ENCODE results near the gene ZBTB47. TPM values are rescaled to one million over a fixed set of nuclear protein-coding genes. Genes with fewer than 3 reads are reported as not detected.

The ZBTB47 gene
- total and polyA plus RNA-seq, 8 donors: 10.1 to 40.3 (median 23.4) TPM

- H3K36me3 ChIP-seq: no peaks in the 10 kb centered on the region
- intact Hi-C loops (cut with DNase I; ENCODE audit: low total_unique reads): no loop called here
- no peaks in the 10 kb centered on the region for H3K9me3 ChIP-seq
- H3K4me3 ChIP-seq: no peak overlapping the region
- H3K4me1 ChIP-seq: peaks cover 0 to 20% (median 8%) of the 10 kb centered on the region in 4 donors
- TF ChIP-seq CTCF (IDR thresholded peaks at IDR 0.05) (no peak), EP300 (IDR thresholded peaks at IDR 0.05) (no peak), POLR2A (IDR thresholded peaks at IDR 0.05) (no peak)
- H3K27ac ChIP-seq: no peak overlapping the region
- peaks cover 0 to 9% (median 2%) of the 10 kb centered on the region in 3 donors for H3K27me3 ChIP-seq
- WGBS, 5 donors: 89 to 97% (median 93%) methylated on average over 1 of the region's 1 CpG
- DNase-seq: no peak
Observed at GRCh38 chr3:42680271-42680670, 26.8 kb downstream of the ZBTB47 start.

- peaks cover 0 to 25% (median 10%) of the 10 kb centered on the region in 4 donors for H3K4me1 ChIP-seq
- intact Hi-C loops (cut with DNase I; ENCODE audit: low total_unique reads): no loop called here
- TF ChIP-seq CTCF (IDR thresholded peaks at IDR 0.05) (no peak), POLR2AphosphoS5 (IDR thresholded peaks at IDR 0.05) (no peak), EP300 (IDR thresholded peaks at IDR 0.05) (no peak), POLR2A (IDR thresholded peaks at IDR 0.05) (no peak)
Observed at GRCh38 chr3:42680806-42681205, 27.3 kb downstream of the ZBTB47 start.

GRCh38 chr3:42681361-42682038, 28.0 kb downstream of the ZBTB47 start:
- TF ChIP-seq EP300 (IDR thresholded peaks at IDR 0.05) (no peak), POLR2AphosphoS5 (IDR thresholded peaks at IDR 0.05) (no peak), CTCF (IDR thresholded peaks at IDR 0.05) (no peak), POLR2A (IDR thresholded peaks at IDR 0.05) (no peak)
- Histone ChIP-seq H3K36me3 (no peaks in the 10 kb centered on the region), H3K4me1 (peaks cover 0 to 32% (median 15%) of the 10 kb centered on the region in 4 donors), H3K27me3 (peaks cover 0 to 21% (median 14%) of the 10 kb centered on the region in 3 donors), H3K9me3 (no peaks in the 10 kb centered on the region), H3K27ac (no peak overlapping the region), H3K4me3 (no peak overlapping the region)
- WGBS, 5 donors: 79 to 87% (median 84%) methylated on average over 10 of the region's 10 CpGs
- no peak for DNase-seq
- intact Hi-C loops (cut with DNase I; ENCODE audit: low total_unique reads): no loop called here

More at GRCh38 chr3:42680806-42681205, 27.3 kb downstream of the ZBTB47 start:
- WGBS, 5 donors: 75 to 85% (median 81%) methylated on average over 4 of the region's 4 CpGs
- Histone ChIP-seq H3K27ac (no peak overlapping the region), H3K27me3 (peaks cover 0 to 14% (median 7%) of the 10 kb centered on the region in 3 donors), H3K9me3 (no peaks in the 10 kb centered on the region), H3K36me3 (no peaks in the 10 kb centered on the region), H3K4me3 (no peak overlapping the region)
- no peak for DNase-seq

GRCh38 chr3:42682301-42683070, 29.0 kb downstream of the ZBTB47 start:
- DNase-seq: no peak
- H3K27ac ChIP-seq: peak overlapping the region in 1 of 5 donors; percentile 75
- H3K4me3 ChIP-seq: no peak overlapping the region
- H3K9me3 ChIP-seq: no peaks in the 10 kb centered on the region
- H3K36me3 ChIP-seq: no peaks in the 10 kb centered on the region
- peaks cover 0 to 32% (median 15%) of the 10 kb centered on the region in 4 donors for H3K4me1 ChIP-seq
- no peak for TF ChIP-seq POLR2A (IDR thresholded peaks at IDR 0.05)
- no peak for TF ChIP-seq EP300 (IDR thresholded peaks at IDR 0.05)
- no peak for TF ChIP-seq POLR2AphosphoS5 (IDR thresholded peaks at IDR 0.05)
- TF ChIP-seq CTCF (IDR thresholded peaks at IDR 0.05): no peak
- peaks cover 0 to 30% (median 16%) of the 10 kb centered on the region in 3 donors for H3K27me3 ChIP-seq
- WGBS, 5 donors: 70 to 79% (median 74%) methylated on average over 12 of the region's 12 CpGs
- intact Hi-C loops (cut with DNase I; ENCODE audit: low total_unique reads): no loop called here

All from stomach (tissue), 9 donors.